LNCaP clone FGC (cell line): ENCODE data around the gene ACSL3.

Experiments used
- DNase-seq: peaks from one replicate; pipeline ENCODE4 v3.0.0-alpha.2; 2011; ENCODE audit warnings: low read depth
- H3K4me3 ChIP-seq: 2 replicates; pipeline ENCODE4 v1.5.1; 2011; ENCODE audit warnings: mild to moderate bottlenecking, low read depth, low read length, control low read depth
- CTCF ChIP-seq: IDR thresholded peaks from 2 replicates; pipeline ENCODE4 v1.5.1; 2012; ENCODE audit warnings: mild to moderate bottlenecking; ENCODE audit not compliant: control insufficient read depth, insufficient read depth; ENCODE audit errors: extremely low read depth

ACSL3 gene

GRCh38 chr2:222882484-222882928, 21.7 kb downstream of the ACSL3 start:
- peak overlapping the region; percentile 21; the same call in 1 of the 2 replicates for H3K4me3 ChIP-seq
- no peak for TF ChIP-seq CTCF
- peak; percentile 88 for DNase-seq

- TF ChIP-seq CTCF, result no peak
- H3K4me3 ChIP-seq, result no peak overlapping the region
- DNase-seq, result no peak
Observed at GRCh38 chr2:222883420-222883819, 22.6 kb downstream of the ACSL3 start.

GRCh38 chr2:222884114-222884771, 23.4 kb downstream of the ACSL3 start:
- no peak overlapping the region for H3K4me3 ChIP-seq
- TF ChIP-seq CTCF, result no peak
- DNase-seq, result no peak

- TF ChIP-seq CTCF, result no peak
- H3K4me3 ChIP-seq, result no peak overlapping the region
- DNase-seq, result peak; percentile 94
Observed at GRCh38 chr2:222884805-222885424, 24.1 kb downstream of the ACSL3 start.

GRCh38 chr2:222887124-222887523, 26.3 kb downstream of the ACSL3 start:
- no peak for DNase-seq
- no peak for TF ChIP-seq CTCF
- no peak overlapping the region for H3K4me3 ChIP-seq

GRCh38 chr2:222888716-222889115, 27.9 kb downstream of the ACSL3 start:
- DNase-seq, result no peak
- no peak overlapping the region for H3K4me3 ChIP-seq
- no peak for TF ChIP-seq CTCF
